Measurements from ENCODE around the gene NIM1K.

DNA sequence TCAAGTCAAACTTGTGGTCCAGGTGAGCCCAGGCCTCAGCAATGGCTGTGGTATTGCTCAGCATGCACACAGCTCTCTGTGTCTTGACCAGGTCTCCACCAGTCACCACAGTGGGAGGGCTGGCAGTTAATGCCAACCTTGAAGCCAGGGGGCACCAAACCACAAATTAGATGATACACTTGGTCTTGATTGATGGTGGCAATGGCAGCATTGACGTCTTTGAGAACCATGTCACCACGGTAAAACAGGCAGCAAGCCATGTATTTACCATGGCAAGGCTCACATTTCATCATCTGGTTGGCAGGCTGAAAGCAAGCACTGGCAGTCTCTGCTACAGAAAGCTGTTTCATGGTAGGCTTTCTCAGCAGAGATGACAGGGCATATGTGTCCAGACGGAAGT is 40.0 kb downstream of the NIM1K start:
- TF ChIP-seq ZNF792 (tag by site-specific recombination; IDR thresholded peaks at IDR 0.05) (no peak), YY1 (tag by site-specific recombination; IDR thresholded peaks at IDR 0.05) (no peak), YY2 (tag by site-specific recombination; IDR thresholded peaks at IDR 0.05) (no peak), ZNF707 (tag by site-specific recombination; IDR thresholded peaks at IDR 0.05) (no peak), ZNF121 (tag by site-specific recombination; IDR thresholded peaks at IDR 0.05) (no peak)
- TF ChIP-seq, protein P1, sequence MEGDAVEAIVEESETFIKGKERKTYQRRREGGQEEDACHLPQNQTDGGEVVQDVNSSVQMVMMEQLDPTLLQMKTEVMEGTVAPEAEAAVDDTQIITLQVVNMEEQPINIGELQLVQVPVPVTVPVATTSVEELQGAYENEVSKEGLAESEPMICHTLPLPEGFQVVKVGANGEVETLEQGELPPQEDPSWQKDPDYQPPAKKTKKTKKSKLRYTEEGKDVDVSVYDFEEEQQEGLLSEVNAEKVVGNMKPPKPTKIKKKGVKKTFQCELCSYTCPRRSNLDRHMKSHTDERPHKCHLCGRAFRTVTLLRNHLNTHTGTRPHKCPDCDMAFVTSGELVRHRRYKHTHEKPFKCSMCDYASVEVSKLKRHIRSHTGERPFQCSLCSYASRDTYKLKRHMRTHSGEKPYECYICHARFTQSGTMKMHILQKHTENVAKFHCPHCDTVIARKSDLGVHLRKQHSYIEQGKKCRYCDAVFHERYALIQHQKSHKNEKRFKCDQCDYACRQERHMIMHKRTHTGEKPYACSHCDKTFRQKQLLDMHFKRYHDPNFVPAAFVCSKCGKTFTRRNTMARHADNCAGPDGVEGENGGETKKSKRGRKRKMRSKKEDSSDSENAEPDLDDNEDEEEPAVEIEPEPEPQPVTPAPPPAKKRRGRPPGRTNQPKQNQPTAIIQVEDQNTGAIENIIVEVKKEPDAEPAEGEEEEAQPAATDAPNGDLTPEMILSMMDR (tag by site-specific recombination; IDR thresholded peaks at IDR 0.05) = peak; percentile 48; the same call in 1 of the 2 replicates
- TF ChIP-seq, protein P2, sequence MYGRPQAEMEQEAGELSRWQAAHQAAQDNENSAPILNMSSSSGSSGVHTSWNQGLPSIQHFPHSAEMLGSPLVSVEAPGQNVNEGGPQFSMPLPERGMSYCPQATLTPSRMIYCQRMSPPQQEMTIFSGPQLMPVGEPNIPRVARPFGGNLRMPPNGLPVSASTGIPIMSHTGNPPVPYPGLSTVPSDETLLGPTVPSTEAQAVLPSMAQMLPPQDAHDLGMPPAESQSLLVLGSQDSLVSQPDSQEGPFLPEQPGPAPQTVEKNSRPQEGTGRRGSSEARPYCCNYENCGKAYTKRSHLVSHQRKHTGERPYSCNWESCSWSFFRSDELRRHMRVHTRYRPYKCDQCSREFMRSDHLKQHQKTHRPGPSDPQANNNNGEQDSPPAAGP (tag by site-specific recombination; IDR thresholded peaks at IDR 0.05) = no peak
